Measurements from ENCODE around the gene RGS6. TPM values are rescaled to one million over a fixed set of nuclear protein-coding genes. Genes with fewer than 3 reads are reported as not detected.

RGS6 gene
- total RNA-seq, 3 donors from 2014 or later, result 3.4 to 9.2 (median 4.5) TPM

- no peak for DNase-seq (ENCODE audit: low spot score in 2 of 2)
- Histone ChIP-seq H3K4me1 (no peaks in the 10 kb centered on the region), H3K9me3 (no peaks in the 10 kb centered on the region), H3K4me3 (no peak overlapping the region), H3K36me3 (no peaks in the 10 kb centered on the region), H3K27ac (no peak overlapping the region), H3K27me3 (no peaks in the 10 kb centered on the region)
- no peak for TF ChIP-seq POLR2AphosphoS5 (IDR thresholded peaks at IDR 0.05)
- TF ChIP-seq, protein P1, sequence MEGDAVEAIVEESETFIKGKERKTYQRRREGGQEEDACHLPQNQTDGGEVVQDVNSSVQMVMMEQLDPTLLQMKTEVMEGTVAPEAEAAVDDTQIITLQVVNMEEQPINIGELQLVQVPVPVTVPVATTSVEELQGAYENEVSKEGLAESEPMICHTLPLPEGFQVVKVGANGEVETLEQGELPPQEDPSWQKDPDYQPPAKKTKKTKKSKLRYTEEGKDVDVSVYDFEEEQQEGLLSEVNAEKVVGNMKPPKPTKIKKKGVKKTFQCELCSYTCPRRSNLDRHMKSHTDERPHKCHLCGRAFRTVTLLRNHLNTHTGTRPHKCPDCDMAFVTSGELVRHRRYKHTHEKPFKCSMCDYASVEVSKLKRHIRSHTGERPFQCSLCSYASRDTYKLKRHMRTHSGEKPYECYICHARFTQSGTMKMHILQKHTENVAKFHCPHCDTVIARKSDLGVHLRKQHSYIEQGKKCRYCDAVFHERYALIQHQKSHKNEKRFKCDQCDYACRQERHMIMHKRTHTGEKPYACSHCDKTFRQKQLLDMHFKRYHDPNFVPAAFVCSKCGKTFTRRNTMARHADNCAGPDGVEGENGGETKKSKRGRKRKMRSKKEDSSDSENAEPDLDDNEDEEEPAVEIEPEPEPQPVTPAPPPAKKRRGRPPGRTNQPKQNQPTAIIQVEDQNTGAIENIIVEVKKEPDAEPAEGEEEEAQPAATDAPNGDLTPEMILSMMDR (IDR thresholded peaks at IDR 0.05), result no peak
- no peak for TF ChIP-seq POLR2A (IDR thresholded peaks at IDR 0.05)
- intact Hi-C loops (cut with DNase I; ENCODE audit: low total_unique reads), result no loop called here
These were observed 418.0 kb downstream of the RGS6 start for GRCh38 chr14:72350215-72350614.

GRCh38 chr14:72352012-72352411 lies 419.8 kb downstream of the RGS6 start:
- Histone ChIP-seq H3K9me3 (no peaks in the 10 kb centered on the region), H3K27ac (no peak overlapping the region), H3K36me3 (no peaks in the 10 kb centered on the region), H3K4me3 (no peak overlapping the region), H3K4me1 (no peaks in the 10 kb centered on the region), H3K27me3 (no peaks in the 10 kb centered on the region)
- no peak for DNase-seq (ENCODE audit: low spot score in 2 of 2)
- TF ChIP-seq, protein P1 (IDR thresholded peaks at IDR 0.05), result no peak
- TF ChIP-seq POLR2AphosphoS5 (IDR thresholded peaks at IDR 0.05) (no peak), POLR2A (IDR thresholded peaks at IDR 0.05) (no peak)
- intact Hi-C loops (cut with DNase I; ENCODE audit: low total_unique reads), result no loop called here

- intact Hi-C loops (cut with DNase I; ENCODE audit: low total_unique reads), result no loop called here
- no peak overlapping the region for H3K27ac ChIP-seq
- no peaks in the 10 kb centered on the region for H3K27me3 ChIP-seq
- H3K4me1 ChIP-seq, result no peaks in the 10 kb centered on the region
- no peaks in the 10 kb centered on the region for H3K9me3 ChIP-seq
- H3K36me3 ChIP-seq, result no peaks in the 10 kb centered on the region
- no peak overlapping the region for H3K4me3 ChIP-seq
- DNase-seq (ENCODE audit: low spot score in 2 of 2), result no peak
- no peak for TF ChIP-seq POLR2AphosphoS5 (IDR thresholded peaks at IDR 0.05)
- TF ChIP-seq POLR2A (IDR thresholded peaks at IDR 0.05), result no peak
- TF ChIP-seq, protein P1 (IDR thresholded peaks at IDR 0.05), result no peak
These were observed 434.4 kb downstream of the RGS6 start for GRCh38 chr14:72366619-72367018.

DNA sequence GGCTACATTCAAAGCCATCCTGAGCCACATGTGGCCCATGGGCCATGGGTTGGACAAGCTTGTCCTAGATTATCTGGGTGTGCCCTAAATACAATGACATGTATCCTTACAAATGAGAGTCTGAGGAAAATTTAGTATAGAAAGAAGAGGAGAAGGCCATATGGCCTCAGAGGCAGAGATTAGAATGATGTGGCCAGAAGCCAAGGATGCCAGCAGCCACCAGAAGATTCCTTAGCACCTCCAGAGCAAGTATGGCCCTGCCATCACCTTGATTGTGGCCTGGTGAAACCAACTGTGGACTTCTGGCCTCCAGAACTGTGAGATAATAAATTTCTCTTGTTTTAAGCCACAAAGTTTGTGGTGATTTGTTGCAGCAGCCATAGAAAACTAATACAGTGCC lies 436.9 kb downstream of the RGS6 start:
- DNase-seq (ENCODE audit: low spot score in 2 of 2), result no peak
- Histone ChIP-seq H3K4me1 (no peaks in the 10 kb centered on the region), H3K27ac (no peak overlapping the region), H3K4me3 (no peak overlapping the region), H3K36me3 (no peaks in the 10 kb centered on the region), H3K27me3 (no peaks in the 10 kb centered on the region), H3K9me3 (no peaks in the 10 kb centered on the region)
- intact Hi-C loops (cut with DNase I; ENCODE audit: low total_unique reads), result no loop called here
- TF ChIP-seq POLR2A (IDR thresholded peaks at IDR 0.05) (no peak), POLR2AphosphoS5 (IDR thresholded peaks at IDR 0.05) (no peak)
- TF ChIP-seq, protein P1 (IDR thresholded peaks at IDR 0.05), result no peak

- TF ChIP-seq POLR2A (IDR thresholded peaks at IDR 0.05) (no peak), POLR2AphosphoS5 (IDR thresholded peaks at IDR 0.05) (no peak)
- TF ChIP-seq, protein P1 (IDR thresholded peaks at IDR 0.05), result no peak
- Histone ChIP-seq H3K27ac (no peak overlapping the region), H3K36me3 (no peaks in the 10 kb centered on the region), H3K9me3 (no peaks in the 10 kb centered on the region), H3K27me3 (no peaks in the 10 kb centered on the region), H3K4me1 (no peaks in the 10 kb centered on the region), H3K4me3 (no peak overlapping the region)
- intact Hi-C loops (cut with DNase I; ENCODE audit: low total_unique reads), result no loop called here
- no peak for DNase-seq (ENCODE audit: low spot score in 2 of 2)
These were observed 444.8 kb downstream of the RGS6 start for GRCh38 chr14:72377016-72377415.

Measured in breast epithelium (tissue), 4 donors.